ENCODE measurements around the gene PDGFRB.

The PDGFRB gene

DNA sequence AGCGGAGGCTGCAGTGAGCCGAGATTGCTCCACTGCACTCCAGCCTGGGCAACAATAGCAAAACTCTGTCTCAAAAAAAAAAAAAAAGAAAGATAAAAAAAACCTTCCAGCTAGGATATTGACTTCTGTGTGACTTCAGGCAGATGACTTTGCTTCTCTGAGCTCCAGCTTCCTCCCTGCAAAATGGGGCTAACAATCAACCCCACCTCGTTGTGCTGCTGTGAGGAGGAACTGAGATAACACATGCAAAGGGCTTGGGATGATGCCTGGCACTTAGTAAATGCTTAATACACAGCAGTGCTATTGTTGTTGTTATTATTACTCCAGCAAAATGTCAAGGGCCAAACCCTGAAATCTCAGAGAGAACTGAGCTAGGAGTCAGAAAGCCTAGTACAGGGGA is 7.4 kb upstream of the PDGFRB start:
- no peak for DNase-seq (ENCODE audit: low read depth)

GRCh38 chr5:150162142-150162513 is 6.5 kb upstream of the PDGFRB start:
- DNase-seq (ENCODE audit: low read depth), result no peak

GRCh38 chr5:150161242-150162141 is 5.8 kb upstream of the PDGFRB start:
- DNase-seq (ENCODE audit: low read depth), result no peak

GRCh38 chr5:150160448-150161081 is 4.9 kb upstream of the PDGFRB start:
- DNase-seq (ENCODE audit: low read depth), result no peak

GRCh38 chr5:150159741-150160179 is 4.1 kb upstream of the PDGFRB start:
- DNase-seq (ENCODE audit: low read depth), result no peak

DNA sequence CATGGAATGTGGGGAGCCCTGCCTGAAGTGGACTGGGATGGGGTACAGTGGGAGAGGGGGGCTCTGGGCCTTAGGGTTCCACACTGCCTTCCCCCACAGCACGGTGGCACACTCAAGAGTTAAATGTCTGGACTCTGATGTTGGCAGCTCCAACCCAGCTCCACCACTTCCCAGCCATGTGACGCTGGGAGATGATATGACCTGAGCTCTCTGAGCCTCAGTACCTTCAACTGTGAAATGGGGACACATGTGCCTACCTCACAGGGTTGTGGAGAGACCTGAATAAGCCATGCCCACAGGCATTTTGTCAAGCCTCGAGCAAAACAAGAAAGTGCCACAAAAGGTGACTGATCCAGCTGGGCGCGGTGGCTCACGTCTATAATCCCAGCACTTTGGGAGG is 3.4 kb upstream of the PDGFRB start:
- no peak for DNase-seq (ENCODE audit: low read depth)

- no peak for DNase-seq (ENCODE audit: low read depth)
These were observed 2.7 kb upstream of the PDGFRB start for GRCh38 chr5:150158170-150158949.

GRCh38 chr5:150157168-150157567 is 1.5 kb upstream of the PDGFRB start:
- no peak for DNase-seq (ENCODE audit: low read depth)

DNA sequence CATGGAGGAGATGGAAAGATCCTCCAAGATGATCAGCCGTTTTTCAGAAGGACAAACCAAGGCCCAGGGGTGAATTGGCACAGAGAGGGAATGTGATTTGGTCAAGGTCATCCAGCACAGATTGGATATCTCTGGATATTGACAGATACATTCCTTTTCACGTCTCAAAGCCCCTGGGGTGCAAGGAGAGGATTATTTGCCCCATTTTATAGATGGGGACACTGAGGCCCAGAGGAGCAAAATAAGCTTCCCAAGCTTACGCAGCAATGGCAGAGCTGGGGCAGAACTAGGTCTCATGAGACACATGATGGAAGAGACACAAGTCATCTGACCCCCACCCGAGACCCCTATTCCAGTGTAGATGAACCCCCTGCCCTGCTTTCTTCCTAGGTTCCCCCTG is 895 bp upstream of the PDGFRB start:
- DNase-seq (ENCODE audit: low read depth), result no peak

DNA sequence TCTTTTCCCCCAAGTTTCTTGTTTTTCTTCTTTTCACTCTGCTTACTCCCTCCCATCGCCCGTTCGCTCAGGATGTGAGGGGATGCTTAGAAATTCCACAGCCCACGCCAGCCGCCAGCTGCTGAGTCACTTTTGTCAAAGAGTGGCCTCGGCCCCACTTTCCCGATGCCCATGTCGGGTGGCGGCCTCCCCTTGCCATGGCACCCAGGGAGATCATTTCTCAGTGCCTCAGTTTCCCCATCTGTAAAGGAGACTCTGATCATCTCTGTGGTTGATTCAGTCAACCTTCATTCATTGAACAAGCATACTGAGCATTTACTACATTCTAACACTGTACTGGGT is 353 bp upstream of the PDGFRB start:
- DNase-seq (ENCODE audit: low read depth), result no peak

DNA sequence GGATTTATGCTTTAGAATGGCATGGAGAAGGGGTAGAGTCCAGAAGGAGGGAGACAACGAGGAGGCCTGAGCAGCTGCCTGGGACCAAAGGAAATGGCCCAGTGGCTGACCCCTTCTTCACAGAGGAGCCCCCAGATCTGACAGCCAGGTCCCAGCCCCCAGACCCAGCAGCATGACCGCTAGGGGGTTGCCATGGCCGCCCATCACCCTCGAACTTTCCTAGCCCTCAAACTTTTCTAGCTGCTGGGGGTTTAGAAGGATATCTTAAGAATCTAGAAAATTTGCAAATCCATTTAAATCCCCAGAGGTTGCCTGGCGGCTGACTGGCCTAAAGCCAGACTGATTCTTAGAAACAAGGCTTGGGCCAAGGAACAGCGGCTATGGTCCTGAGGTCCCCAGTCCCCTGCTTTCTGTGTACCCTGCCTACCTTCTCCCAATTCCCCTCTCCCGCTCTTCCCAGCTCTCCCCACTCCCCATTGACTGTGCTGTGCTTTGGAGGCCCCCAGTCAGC is 972 bp downstream of the PDGFRB start:
- DNase-seq (ENCODE audit: low read depth), result no peak

DNA sequence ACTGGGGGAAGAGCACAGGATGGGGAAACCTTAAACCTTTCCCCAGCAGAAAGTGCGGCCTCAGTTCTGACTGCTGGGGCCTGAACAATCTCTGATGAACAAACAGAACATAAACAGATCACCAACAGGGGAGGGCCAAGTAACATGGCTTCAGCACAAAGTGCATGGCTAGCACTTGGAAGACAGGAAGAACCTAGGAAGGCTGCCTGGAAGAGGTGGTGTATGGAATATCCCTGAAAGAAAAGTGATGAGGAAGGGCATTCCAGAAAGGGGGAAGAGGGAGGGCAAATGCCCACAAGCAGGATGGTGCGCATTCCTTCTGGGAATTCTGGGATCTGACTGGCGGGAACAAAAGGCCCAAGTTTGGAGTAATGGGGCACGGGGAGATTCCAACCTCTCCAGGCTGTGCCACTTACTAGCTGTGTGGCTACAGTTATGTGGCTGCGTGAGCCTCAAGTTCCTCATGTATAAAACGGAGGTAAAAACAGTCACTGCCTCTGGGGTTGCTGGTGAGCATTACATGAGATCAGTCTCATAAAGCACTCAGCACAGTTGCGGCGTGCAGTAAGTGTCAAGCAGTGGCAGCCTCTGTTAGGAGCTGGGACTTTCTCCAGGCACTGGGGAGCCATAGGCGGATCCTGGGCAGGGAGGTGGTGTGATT is 1.6 kb downstream of the PDGFRB start:
- DNase-seq (ENCODE audit: low read depth), result no peak

GRCh38 chr5:150153483-150153882 is 2.2 kb downstream of the PDGFRB start:
- DNase-seq (ENCODE audit: low read depth), result no peak

DNA sequence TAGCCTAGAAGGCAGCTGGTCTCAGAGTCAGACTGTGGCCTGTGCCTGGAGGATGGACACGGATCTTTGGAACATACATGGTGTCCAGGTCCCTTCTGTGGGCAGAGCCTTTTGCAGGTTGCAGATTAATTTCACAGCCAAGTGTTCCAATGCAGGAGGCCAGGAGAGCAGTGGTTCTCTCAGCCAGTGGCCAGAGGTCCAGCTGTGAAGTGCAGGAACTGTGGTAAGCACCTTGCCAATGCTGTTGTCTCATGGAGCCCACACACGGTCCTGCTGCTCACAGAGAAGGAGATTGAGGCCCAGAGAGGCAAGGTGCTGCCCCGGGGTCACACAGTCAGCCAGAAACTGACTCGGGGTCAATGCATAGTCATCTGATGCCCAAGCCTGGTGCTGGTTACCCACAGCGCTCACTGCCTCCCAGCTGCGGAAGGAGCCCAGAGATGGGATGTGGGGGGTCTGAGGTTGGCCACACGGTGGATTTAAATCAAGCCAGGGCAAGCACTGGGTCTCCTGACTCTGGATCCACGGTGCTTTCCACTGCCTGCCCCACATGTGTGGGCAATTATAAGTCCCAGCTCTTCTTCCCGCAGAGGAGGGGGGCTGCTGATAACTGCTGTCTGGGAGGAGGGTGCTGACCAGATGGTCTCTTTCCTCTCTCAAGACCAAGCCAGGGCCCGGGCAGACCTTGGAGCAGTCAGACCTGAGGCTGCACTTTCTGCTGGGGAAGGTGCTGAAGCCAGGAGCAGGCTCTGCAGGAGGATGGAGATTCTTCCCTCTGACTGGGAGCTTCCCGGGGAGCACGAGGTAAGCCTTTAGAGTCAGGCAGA is 2.8 kb downstream of the PDGFRB start:
- no peak for DNase-seq (ENCODE audit: low read depth)

DNA sequence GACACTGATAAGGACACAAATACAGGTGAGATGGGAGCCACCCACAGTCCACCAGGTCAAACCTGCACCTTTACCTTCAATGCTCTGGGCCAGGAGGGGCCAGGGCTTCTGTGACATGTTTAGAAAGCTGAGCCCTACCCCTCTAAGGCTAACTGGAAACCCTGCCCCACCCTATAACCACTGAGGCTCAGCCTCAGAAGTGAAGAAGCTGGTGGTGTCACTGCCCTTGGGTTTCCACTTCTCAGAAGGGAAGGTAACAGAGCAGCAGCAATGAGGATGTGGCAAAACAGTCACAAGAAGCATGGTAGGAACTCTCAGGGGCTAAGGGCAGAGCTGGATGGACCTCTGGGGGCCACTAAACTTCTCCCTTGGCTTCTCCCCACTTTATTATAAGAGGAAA is 6.0 kb downstream of the PDGFRB start:
- no peak for DNase-seq (ENCODE audit: low read depth)

DNA sequence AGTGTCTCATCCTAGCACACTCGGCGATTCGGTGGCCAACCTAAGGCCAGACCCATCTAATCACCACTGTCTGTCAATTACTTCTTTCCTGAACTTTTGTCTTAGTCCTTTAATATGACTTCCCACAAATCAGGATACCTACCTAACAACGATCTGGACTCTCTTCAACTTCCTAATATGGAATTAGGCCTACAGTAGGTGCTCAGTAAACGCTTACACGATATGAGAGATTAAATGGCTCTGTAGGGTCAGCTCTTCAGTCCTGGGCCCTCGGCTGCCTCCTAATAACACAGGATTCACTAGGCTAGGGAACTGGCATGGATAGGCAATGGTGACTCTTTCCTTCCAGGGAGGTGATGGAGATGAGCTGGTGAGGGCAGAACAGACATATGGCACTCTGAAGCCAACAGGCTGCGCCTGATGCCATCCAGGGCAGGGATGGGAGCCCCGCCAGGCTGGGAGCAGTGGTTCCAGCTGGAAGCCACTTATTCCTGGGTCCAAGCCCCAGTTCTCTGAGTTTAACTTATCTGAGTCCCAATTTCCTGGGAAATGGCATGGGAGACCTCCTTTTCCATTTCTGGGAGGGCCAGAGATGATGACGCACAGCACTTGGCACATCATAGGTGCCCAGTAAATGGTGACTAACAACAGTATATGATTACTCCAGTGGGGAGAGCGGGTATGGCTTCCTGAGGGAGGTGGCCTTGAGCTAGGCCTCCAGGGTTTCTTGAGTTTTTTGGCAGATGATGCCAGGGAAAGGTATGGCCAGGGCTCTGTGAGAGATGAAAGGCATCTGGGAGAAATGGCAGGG is 7.3 kb downstream of the PDGFRB start:
- no peak for DNase-seq (ENCODE audit: low read depth)

GRCh38 chr5:150147670-150148069 is 8.0 kb downstream of the PDGFRB start:
- DNase-seq (ENCODE audit: low read depth), result no peak

DNA sequence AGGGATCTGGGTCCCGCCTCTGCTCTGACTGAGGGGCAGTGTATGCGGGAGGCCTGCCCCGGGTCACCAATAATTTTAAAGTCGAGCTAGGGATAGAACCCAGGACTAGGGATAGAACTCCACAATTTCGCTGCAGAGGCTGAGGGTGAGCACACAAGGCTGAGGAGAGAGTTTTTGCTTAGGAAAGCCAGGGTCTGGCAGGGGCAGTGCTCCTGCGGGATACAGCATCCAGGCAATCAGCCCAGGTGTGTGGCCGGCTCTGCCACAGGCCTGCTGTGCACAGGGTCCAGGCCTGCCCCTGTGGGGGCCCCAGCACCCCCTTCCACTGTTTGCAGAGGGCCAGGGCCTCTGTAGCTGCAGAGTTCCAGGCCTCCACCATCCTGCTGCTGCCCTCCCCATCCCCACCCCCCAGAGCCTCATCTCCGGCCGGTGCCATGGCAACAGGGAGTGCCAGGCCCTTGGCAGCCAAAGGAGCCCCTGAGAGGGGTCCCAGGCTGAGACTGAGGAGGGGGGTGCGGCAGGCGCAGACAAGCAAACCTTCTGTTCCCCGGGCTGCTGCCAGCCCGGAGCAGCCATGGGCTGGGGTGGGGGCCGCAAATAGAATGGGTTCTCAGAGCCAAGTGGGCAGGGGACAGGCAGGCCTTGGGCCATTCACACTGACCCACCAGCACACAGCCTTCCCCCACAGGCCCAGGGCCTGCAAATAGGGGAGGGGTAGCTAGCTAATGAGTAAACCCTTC is 8.6 kb downstream of the PDGFRB start:
- DNase-seq (ENCODE audit: low read depth), result no peak

DNA sequence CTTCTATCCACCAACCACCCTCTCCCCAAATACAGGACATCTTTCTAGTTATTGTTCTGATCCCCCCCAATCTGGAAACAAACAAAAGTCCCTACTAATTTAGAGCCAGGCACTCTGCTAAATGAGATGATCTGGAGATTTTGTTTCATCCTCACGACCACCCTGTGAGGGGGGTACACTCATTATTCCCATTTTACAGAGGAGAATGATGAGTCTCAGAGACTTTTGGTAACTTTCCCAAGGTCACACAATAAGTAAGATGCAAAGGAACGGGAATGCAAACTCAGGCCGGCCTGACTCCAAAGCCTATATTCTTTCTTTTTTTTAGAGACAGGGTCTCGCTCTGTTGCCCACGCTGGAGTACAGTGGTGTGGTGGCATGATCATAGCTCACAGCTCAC is 9.4 kb downstream of the PDGFRB start:
- no peak for DNase-seq (ENCODE audit: low read depth)

GRCh38 chr5:150144879-150145278 is 10.8 kb downstream of the PDGFRB start:
- no peak for DNase-seq (ENCODE audit: low read depth)
